H1 (cell line): Measurements from ENCODE around the gene DNM2. TPM values are rescaled to one million over a fixed set of nuclear protein-coding genes. Genes with fewer than 3 reads are reported as not detected.

Experiments used
- CTCF ChIA-PET: fragments of 300-600 bp; sonication (Branson Sonifier 250); formaldehyde crosslinking; loops from one replicate; lab custom pipeline; 2021; ENCODE audit not compliant: partially characterized antibody; lab: Charles Lee
- POLR2A ChIA-PET: fragments of 300-600 bp; sonication (Branson Sonifier 250); formaldehyde crosslinking; loops from one replicate; lab custom pipeline; 2021; ENCODE audit warnings: inconsistent platforms; ENCODE audit not compliant: partially characterized antibody; lab: Charles Lee
- DNase-seq, 2 experiments: peaks; one replicate each; pipeline versions ENCODE4 v3.0.0 to v3.0.0-alpha.2; 2010 to 2022; ENCODE audit warnings: low spot score in 2 of 2, low read depth in 1 of 2, mixed read lengths in 1 of 2
- FAIRE-seq: peaks from 2 replicates; lab custom pipeline; 2011; peaks lifted over from hg19 to GRCh38; lab: Jason Lieb, UNC
- H2AFZ ChIP-seq: 2 replicates; pipeline ENCODE4 v1.8.1; 2012; ENCODE audit warnings: low read length, inconsistent platforms
- H2AK5ac ChIP-seq: 2 replicates; pipeline ENCODE4 v1.6.1; 2013; ENCODE audit warnings: low read depth, low read length
- H2BK120ac ChIP-seq: replicated peaks from 2 replicates; pipeline ENCODE3; 2013; ENCODE audit warnings: low read depth, low read length, inconsistent platforms
- H2BK12ac ChIP-seq: 2 replicates; pipeline ENCODE4 v1.6.1; 2013; ENCODE audit warnings: low read depth, low read length
- H2BK15ac ChIP-seq: 2 replicates; pipeline ENCODE4 v1.6.1; 2013; ENCODE audit warnings: low read length
- H2BK20ac ChIP-seq: 2 replicates; pipeline ENCODE4 v1.6.1; 2013; ENCODE audit warnings: low read length
- H2BK5ac ChIP-seq: 2 replicates; pipeline ENCODE4 v1.6.1; 2013; ENCODE audit warnings: low read depth, low read length
- H3K14ac ChIP-seq: 2 replicates; pipeline ENCODE4 v1.6.1; 2013; ENCODE audit warnings: inconsistent platforms; ENCODE audit not compliant: insufficient read length
- H3K18ac ChIP-seq: 2 replicates; pipeline ENCODE4 v1.6.1; 2013; ENCODE audit warnings: low read length; ENCODE audit errors: extremely low read depth
- H3K23ac ChIP-seq: 2 replicates; pipeline ENCODE4 v1.6.1; 2013; ENCODE audit warnings: inconsistent platforms; ENCODE audit not compliant: insufficient read length
- H3K23me2 ChIP-seq: 2 replicates; pipeline ENCODE4 v1.6.1; 2013; ENCODE audit warnings: low read depth, low read length
- H3K27ac ChIP-seq: 2 replicates; pipeline ENCODE4 v1.6.1; 2011; ENCODE audit warnings: low read depth, low read length, inconsistent platforms
- H3K27me3 ChIP-seq, 4 experiments: replicated peaks in 1 of 4; 1 replicate in 1 of 4; 2 replicates in 3 of 4; pipeline versions ENCODE4 v1.6.1 to v1.8.1; 2011 to 2013; ENCODE audit warnings: low read length in 3 of 4, mild to moderate bottlenecking in 3 of 4, inconsistent platforms in 2 of 4, mixed read lengths in 2 of 4, moderate library complexity in 1 of 4; ENCODE audit not compliant: control insufficient read depth in 3 of 4, insufficient read depth in 3 of 4; ENCODE audit errors: extremely low read depth in 1 of 4
- H3K36me3 ChIP-seq, 4 experiments: 2 replicates each; pipeline versions ENCODE4 v1.6.1 to v1.8.1; 2011 to 2013; ENCODE audit warnings: mild to moderate bottlenecking in 4 of 4, low read length in 3 of 4, moderate library complexity in 2 of 4, control low read depth in 1 of 4, inconsistent platforms in 1 of 4; ENCODE audit not compliant: insufficient read depth in 4 of 4, control insufficient read depth in 2 of 4
- H3K4ac ChIP-seq: replicated peaks from 2 replicates; pipeline ENCODE3; 2013; ENCODE audit warnings: low read length, low read depth, mixed read lengths, inconsistent platforms; ENCODE audit not compliant: insufficient read length
- H3K4me1 ChIP-seq, 4 experiments: replicated peaks in 1 of 4; 1 replicate in 1 of 4; 2 replicates in 3 of 4; pipeline versions ENCODE4 v1.6.1 to v1.8.1; 2011 to 2013; ENCODE audit warnings: low read length in 3 of 4, inconsistent platforms in 2 of 4, mixed read lengths in 1 of 4; ENCODE audit not compliant: insufficient read depth in 4 of 4, control insufficient read depth in 3 of 4
- H3K4me2 ChIP-seq, 2 experiments: 2 replicates each; pipeline versions ENCODE4 v1.6.1 to v1.8.1; 2011 to 2013; ENCODE audit warnings: low read depth in 2 of 2, low read length in 2 of 2, control low read depth in 1 of 2, inconsistent platforms in 1 of 2, mild to moderate bottlenecking in 1 of 2; ENCODE audit not compliant: insufficient read depth in 1 of 2
- H3K4me3 ChIP-seq, 4 experiments: fragments of 200-600, 300-600 bp in 1 of 4; sonication (generic), shearing (Covaris generic), sonication (Bioruptor Twin) in 1 of 4; 2 replicates each; pipeline versions ENCODE4 v1.5.1 to v1.8.1; 2011 to 2016; ENCODE audit warnings: low read length in 4 of 4, low read depth in 3 of 4, control low read depth in 2 of 4, inconsistent platforms in 2 of 4, mild to moderate bottlenecking in 2 of 4, mixed read lengths in 1 of 4, moderate library complexity in 1 of 4; ENCODE audit not compliant: insufficient read depth in 2 of 4; ENCODE audit errors: extremely low read depth in 1 of 4
- H3K56ac ChIP-seq: replicated peaks from 2 replicates; pipeline ENCODE3; 2013; ENCODE audit warnings: low read depth, mild to moderate bottlenecking, mixed read lengths, low read length, inconsistent platforms; ENCODE audit not compliant: insufficient read length
- H3K79me1 ChIP-seq: 2 replicates; pipeline ENCODE4 v1.6.1; 2013; ENCODE audit warnings: low read depth, low read length, control low read depth
- H3K79me2 ChIP-seq, 2 experiments: 2 replicates each; pipeline versions ENCODE4 v1.6.1 to v1.8.1; 2012 to 2013; ENCODE audit warnings: low read length in 2 of 2, mild to moderate bottlenecking in 2 of 2, inconsistent platforms in 1 of 2; ENCODE audit not compliant: insufficient read depth in 2 of 2, control insufficient read depth in 1 of 2
- H3K9ac ChIP-seq, 4 experiments: replicated peaks in 1 of 4; 1 replicate in 1 of 4; 2 replicates in 3 of 4; pipeline versions ENCODE4 v1.6.1 to v1.8.1; 2011 to 2013; ENCODE audit warnings: low read depth in 3 of 4, low read length in 3 of 4, control low read depth in 2 of 4, mild to moderate bottlenecking in 2 of 4, moderate library complexity in 2 of 4, inconsistent platforms in 1 of 4; ENCODE audit errors: extremely low read depth in 1 of 4
- H3K9me3 ChIP-seq, 2 experiments: 2 replicates each; pipeline versions ENCODE4 v1.6.1 to v1.8.1; 2012 to 2013; ENCODE audit warnings: mild to moderate bottlenecking in 2 of 2, moderate library complexity in 2 of 2, control low read depth in 1 of 2, inconsistent platforms in 1 of 2, low read depth in 1 of 2, low read length in 1 of 2, mixed read lengths in 1 of 2; ENCODE audit not compliant: insufficient read depth in 2 of 2
- H4K20me1 ChIP-seq, 2 experiments: replicated peaks in 1 of 2; 2 replicates each; pipeline versions ENCODE3 to v1.8.1; 2011 to 2013; ENCODE audit warnings: inconsistent platforms in 2 of 2, low read length in 2 of 2, mild to moderate bottlenecking in 1 of 2; ENCODE audit not compliant: insufficient read depth in 2 of 2, control insufficient read depth in 1 of 2
- H4K5ac ChIP-seq: 2 replicates; pipeline ENCODE4 v1.6.1; 2013; ENCODE audit warnings: low read length, low read depth, mixed read lengths, inconsistent platforms; ENCODE audit not compliant: insufficient read length
- H4K8ac ChIP-seq: 2 replicates; pipeline ENCODE4 v1.8.0; 2013; ENCODE audit warnings: mild to moderate bottlenecking, moderate library complexity, low read length, inconsistent platforms; ENCODE audit not compliant: insufficient read depth; ENCODE audit errors: extremely low read depth
- H4K91ac ChIP-seq: replicated peaks from 2 replicates; pipeline ENCODE3; 2013; ENCODE audit warnings: low read length, mixed read lengths, inconsistent platforms; ENCODE audit not compliant: insufficient read length
- CBX8 ChIP-seq: fragments of 300-800, 300-1000 bp; sonication (generic); IDR thresholded peaks from 2 replicates; pipeline ENCODE4 v1.7.1; 2016; ENCODE audit warnings: low read depth, low read length, borderline replicate concordance
- WGBS, 2 experiments: shearing (Covaris generic) in 1 of 2; methylation state at CpG; one replicate each; pipeline versions ENCODE4 v1.1.6 to v1.1.7; 2013 to 2015; ENCODE audit warnings: low lambda C conversion rate in 2 of 2, mixed read lengths in 2 of 2, inconsistent platforms in 1 of 2, low coverage in 1 of 2, missing lambda C conversion rate in 1 of 2; ENCODE audit not compliant: insufficient replicate concordance in 2 of 2, insufficient coverage in 1 of 2, insufficient read length in 1 of 2; ENCODE audit errors: extremely low coverage in 1 of 2, missing lambda C conversion rate in 1 of 2; 5-methylcytosine and 5-hydroxymethylcytosine counted together
- polyA plus RNA-seq, 7 experiments: library from polyadenylated mRNA; depleted of rRNA in 3 of 7; stranded (reverse) in 5 of 7; unstranded in 2 of 7; fragments of >200 nt in 5 of 7; fragments of 200-250 nt in 2 of 7; gene quantifications; 1 replicate in 5 of 7; 2 replicates in 1 of 7; 4 replicates in 1 of 7; pipeline versions ENCODE4 v1.2.1 to v1.2.3, GENCODE V29; 2011 to 2013; ENCODE audit warnings: missing spikeins in 2 of 7, mixed read lengths in 2 of 7
- total RNA-seq: library from RNA; stranded (reverse); fragmentation: NEBNext Ultra II Directional; extraction: Animal tissue kit (Norgen Biotek cat#: 25700); gene quantifications from 2 replicates; pipeline ENCODE4 v1.2.1, GENCODE V29; 2021
- TF ChIP-seq, protein P1 (sequence below), 3 experiments: IDR thresholded peaks; 1 replicate in 2 of 3; 2 replicates in 1 of 3; pipeline versions ENCODE4 v1.5.1 to v1.6.1; 2011; ENCODE audit warnings: low read length in 3 of 3, mild to moderate bottlenecking in 3 of 3, inconsistent platforms in 2 of 3, low read depth in 1 of 3, moderate library complexity in 1 of 3; ENCODE audit not compliant: insufficient read depth in 1 of 3; ENCODE audit errors: control extremely low read depth in 1 of 3
- TF ChIP-seq, protein P2 (sequence below): IDR thresholded peaks from 2 replicates; pipeline ENCODE4 v1.6.1; 2011; ENCODE audit warnings: low read length, improper control_type of control experiment
- TF ChIP-seq, protein P3 (sequence below): IDR thresholded peaks from 2 replicates; pipeline ENCODE4 v1.6.1; 2012; ENCODE audit warnings: low read length, inconsistent platforms

DNM2 gene
- total and polyA plus RNA-seq, 2 of the 8 experiments (the other 6 are each of a cell fraction or from before 2014, with no cell fraction given), result 61.9 to 120 TPM

DNA sequence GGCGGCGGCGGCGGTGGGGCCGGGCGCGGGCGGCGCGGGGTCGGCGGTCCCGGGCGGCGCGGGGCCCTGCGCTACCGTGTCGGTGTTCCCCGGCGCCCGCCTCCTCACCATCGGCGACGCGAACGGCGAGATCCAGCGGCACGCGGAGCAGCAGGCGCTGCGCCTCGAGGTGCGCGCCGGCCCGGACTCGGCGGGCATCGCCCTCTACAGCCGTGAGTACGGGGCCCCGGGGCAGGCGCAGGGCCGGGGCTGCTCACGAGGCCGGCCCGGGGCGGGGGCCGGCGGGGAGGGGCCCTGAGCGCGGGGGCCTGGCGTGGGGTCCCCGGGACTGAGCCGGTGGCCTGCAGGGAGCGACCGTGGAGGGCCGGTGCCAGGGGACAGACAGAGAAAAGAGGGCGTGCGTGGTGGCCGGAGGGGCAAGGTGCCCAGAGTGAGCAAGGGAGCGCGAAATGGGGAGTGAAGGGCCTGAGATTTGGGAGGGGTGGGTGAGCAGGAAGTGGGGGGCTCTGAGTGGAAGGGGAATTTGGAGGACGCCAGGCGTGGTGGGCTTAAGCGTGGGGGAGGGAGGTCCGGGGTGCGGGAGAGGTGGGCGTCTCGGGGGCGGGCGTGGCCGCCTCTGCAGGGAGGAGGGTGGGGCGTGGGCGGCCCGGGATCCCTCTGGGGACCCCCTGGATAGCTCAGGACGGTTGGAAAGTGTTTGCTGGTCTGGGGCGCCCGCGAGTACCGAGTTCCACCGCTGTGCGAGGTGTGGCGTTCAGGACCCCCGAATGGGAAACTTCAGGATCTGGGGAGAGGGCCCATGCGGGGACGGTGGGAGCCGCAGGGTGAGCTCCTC, 154.0 kb downstream of the DNM2 start:
- Histone ChIP-seq H2BK12ac (no peak overlapping the region), H3K27ac (peak overlapping the region; percentile 75), H2BK20ac (no peak overlapping the region), H3K9me3 (no peaks in the 10 kb centered on the region), H4K91ac (peak overlapping the region; percentile 85), H3K56ac (peak overlapping the region; percentile 79), H3K9ac (peak overlapping the region; percentile 69 to 97 (median 76)), H3K4me2 (peak overlapping the region; percentile 79 to 87), H3K36me3 (peaks cover 0 to 8% (median 0%) of the 10 kb centered on the region in 4 experiments; a peak in 2 of 8 replicates), H3K4me3 (peak overlapping the region; percentile 65 to 94 (median 76)), H2BK120ac (no peak overlapping the region), H4K5ac (peak overlapping the region; percentile 97), H3K14ac (no peak overlapping the region), H4K20me1 (peaks cover 0 to 3% of the 10 kb centered on the region in 2 experiments), H4K8ac (peak overlapping the region; percentile 83), H3K23ac (no peak overlapping the region), H3K18ac (peak overlapping the region; percentile 83), H3K79me2 (peaks cover 4 to 48% of the 10 kb centered on the region in 2 experiments; a peak in 3 of 4 replicates), H2AK5ac (no peak overlapping the region), H3K79me1 (peaks cover 6% of the 10 kb centered on the region), H2BK5ac (peak overlapping the region; percentile 87; the same call in 1 of the 2 replicates), H3K4ac (peak overlapping the region; percentile 78), H2BK15ac (no peak overlapping the region), H3K27me3 (no peaks in the 10 kb centered on the region), H3K4me1 (peaks cover 0 to 12% (median 2%) of the 10 kb centered on the region in 4 experiments; a peak in 5 of 7 replicates), H2AFZ (no peak overlapping the region), H3K23me2 (peaks cover 8% of the 10 kb centered on the region; the same call in 1 of the 2 replicates)
- no peak for FAIRE-seq
- POLR2A ChIA-PET, result interaction anchor here (0.6 to 2.9 kb wide), 12 partner anchors 10 to 163 kb away, joined by 3 to 21 read pairs (median 3); partner anchors contain the start of gene TMED1
- no peak for DNase-seq
- CTCF ChIA-PET, result interaction anchor here (0.6 to 6.8 kb wide), 18 partner anchors 8 to 329 kb away, joined by 3 to 103 read pairs (median 4); no protein-coding TSS in a partner anchor
- 1% methylated on average over 10 of the region's 90 CpGs; no CpG with 5 or more reads in 1 of the 2 experiments for WGBS, 2 experiments
- TF ChIP-seq CBX8, result no peak
- TF ChIP-seq, protein P1, sequence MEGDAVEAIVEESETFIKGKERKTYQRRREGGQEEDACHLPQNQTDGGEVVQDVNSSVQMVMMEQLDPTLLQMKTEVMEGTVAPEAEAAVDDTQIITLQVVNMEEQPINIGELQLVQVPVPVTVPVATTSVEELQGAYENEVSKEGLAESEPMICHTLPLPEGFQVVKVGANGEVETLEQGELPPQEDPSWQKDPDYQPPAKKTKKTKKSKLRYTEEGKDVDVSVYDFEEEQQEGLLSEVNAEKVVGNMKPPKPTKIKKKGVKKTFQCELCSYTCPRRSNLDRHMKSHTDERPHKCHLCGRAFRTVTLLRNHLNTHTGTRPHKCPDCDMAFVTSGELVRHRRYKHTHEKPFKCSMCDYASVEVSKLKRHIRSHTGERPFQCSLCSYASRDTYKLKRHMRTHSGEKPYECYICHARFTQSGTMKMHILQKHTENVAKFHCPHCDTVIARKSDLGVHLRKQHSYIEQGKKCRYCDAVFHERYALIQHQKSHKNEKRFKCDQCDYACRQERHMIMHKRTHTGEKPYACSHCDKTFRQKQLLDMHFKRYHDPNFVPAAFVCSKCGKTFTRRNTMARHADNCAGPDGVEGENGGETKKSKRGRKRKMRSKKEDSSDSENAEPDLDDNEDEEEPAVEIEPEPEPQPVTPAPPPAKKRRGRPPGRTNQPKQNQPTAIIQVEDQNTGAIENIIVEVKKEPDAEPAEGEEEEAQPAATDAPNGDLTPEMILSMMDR (IDR thresholded peaks at IDR 0.05; ENCODE audit: control extremely low read depth in 1 of 3, insufficient read depth in 1 of 3, low read depth in 1 of 3, low read length in 3 of 3), result peak in 2 of 3 experiments; percentile 10 to 21; a peak in 1 of 4 replicates
- TF ChIP-seq, protein P2, sequence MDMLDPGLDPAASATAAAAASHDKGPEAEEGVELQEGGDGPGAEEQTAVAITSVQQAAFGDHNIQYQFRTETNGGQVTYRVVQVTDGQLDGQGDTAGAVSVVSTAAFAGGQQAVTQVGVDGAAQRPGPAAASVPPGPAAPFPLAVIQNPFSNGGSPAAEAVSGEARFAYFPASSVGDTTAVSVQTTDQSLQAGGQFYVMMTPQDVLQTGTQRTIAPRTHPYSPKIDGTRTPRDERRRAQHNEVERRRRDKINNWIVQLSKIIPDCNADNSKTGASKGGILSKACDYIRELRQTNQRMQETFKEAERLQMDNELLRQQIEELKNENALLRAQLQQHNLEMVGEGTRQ, result no peak
- TF ChIP-seq, protein P3, sequence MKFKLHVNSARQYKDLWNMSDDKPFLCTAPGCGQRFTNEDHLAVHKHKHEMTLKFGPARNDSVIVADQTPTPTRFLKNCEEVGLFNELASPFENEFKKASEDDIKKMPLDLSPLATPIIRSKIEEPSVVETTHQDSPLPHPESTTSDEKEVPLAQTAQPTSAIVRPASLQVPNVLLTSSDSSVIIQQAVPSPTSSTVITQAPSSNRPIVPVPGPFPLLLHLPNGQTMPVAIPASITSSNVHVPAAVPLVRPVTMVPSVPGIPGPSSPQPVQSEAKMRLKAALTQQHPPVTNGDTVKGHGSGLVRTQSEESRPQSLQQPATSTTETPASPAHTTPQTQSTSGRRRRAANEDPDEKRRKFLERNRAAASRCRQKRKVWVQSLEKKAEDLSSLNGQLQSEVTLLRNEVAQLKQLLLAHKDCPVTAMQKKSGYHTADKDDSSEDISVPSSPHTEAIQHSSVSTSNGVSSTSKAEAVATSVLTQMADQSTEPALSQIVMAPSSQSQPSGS, result no peak
